ENCODE data around the gene EFR3B.
"Not testable (repeated sequence)": the region's sequence is repeated elsewhere in the genome, so short reads cannot be mapped to it uniquely, and the experiment has no call there.

EFR3B gene

DNA sequence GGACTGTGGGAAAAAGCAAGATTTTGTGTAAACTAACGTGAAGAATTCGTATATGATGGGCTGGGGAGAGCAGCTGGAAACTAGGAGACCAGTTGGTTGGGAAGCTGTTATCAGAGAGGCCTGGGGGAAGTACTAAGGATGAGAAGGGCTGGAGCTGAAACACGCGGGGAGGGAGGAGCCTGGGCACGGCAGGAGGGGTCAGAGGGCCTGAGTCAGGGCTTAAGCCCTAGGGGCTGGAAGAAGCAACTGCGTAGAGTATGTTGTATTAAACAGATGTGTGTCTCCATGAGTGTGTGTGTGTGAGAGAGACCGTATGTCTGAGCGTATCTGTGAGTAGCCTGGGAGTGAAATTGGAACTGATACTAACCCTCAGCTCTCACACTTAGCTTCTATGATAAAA lies 118.1 kb downstream of the EFR3B start:
- TF ChIP-seq, protein P1, sequence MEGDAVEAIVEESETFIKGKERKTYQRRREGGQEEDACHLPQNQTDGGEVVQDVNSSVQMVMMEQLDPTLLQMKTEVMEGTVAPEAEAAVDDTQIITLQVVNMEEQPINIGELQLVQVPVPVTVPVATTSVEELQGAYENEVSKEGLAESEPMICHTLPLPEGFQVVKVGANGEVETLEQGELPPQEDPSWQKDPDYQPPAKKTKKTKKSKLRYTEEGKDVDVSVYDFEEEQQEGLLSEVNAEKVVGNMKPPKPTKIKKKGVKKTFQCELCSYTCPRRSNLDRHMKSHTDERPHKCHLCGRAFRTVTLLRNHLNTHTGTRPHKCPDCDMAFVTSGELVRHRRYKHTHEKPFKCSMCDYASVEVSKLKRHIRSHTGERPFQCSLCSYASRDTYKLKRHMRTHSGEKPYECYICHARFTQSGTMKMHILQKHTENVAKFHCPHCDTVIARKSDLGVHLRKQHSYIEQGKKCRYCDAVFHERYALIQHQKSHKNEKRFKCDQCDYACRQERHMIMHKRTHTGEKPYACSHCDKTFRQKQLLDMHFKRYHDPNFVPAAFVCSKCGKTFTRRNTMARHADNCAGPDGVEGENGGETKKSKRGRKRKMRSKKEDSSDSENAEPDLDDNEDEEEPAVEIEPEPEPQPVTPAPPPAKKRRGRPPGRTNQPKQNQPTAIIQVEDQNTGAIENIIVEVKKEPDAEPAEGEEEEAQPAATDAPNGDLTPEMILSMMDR (conservative IDR thresholded peaks at IDR 0.05) = no peak
- no peak overlapping the region for H3K27ac ChIP-seq

GRCh38 chr2:25160376-25160775 lies 118.5 kb downstream of the EFR3B start:
- no peak overlapping the region for H3K27ac ChIP-seq
- TF ChIP-seq, protein P1 (conservative IDR thresholded peaks at IDR 0.05) = no peak

- no peak overlapping the region for H3K27ac ChIP-seq
- TF ChIP-seq, protein P1 (conservative IDR thresholded peaks at IDR 0.05) = no peak
These were observed 119.3 kb downstream of the EFR3B start for GRCh38 chr2:25161055-25161781.

- not testable (repeated sequence) for H3K27ac ChIP-seq
These were observed 120.2 kb downstream of the EFR3B start for GRCh38 chr2:25162061-25162460.

DNA sequence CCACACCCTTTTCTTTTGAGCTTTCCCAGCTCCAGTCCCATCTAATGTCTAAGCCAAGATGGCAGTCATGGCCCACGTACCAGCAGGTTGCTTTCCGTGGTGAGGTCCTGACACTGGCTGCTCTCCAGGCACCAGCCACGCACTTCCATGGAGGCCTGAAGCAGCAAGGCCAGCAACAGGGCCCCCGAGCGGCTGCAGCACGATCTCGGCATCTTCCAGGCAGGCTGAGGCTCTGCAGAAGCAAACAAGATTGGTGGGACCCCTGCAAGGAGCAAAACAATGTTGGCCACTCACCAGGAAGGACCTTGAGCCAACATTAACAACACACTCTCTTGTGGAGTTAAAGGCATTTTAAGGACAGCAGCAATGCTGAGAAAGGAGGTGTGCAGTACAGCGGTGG lies 122.7 kb downstream of the EFR3B start:
- TF ChIP-seq, protein P1 (conservative IDR thresholded peaks at IDR 0.05) = no peak
- no peak overlapping the region for H3K27ac ChIP-seq

GRCh38 chr2:25165992-25166875 lies 124.4 kb downstream of the EFR3B start:
- no peak overlapping the region for H3K27ac ChIP-seq
- TF ChIP-seq, protein P1 (conservative IDR thresholded peaks at IDR 0.05) = peak; percentile 82

DNA sequence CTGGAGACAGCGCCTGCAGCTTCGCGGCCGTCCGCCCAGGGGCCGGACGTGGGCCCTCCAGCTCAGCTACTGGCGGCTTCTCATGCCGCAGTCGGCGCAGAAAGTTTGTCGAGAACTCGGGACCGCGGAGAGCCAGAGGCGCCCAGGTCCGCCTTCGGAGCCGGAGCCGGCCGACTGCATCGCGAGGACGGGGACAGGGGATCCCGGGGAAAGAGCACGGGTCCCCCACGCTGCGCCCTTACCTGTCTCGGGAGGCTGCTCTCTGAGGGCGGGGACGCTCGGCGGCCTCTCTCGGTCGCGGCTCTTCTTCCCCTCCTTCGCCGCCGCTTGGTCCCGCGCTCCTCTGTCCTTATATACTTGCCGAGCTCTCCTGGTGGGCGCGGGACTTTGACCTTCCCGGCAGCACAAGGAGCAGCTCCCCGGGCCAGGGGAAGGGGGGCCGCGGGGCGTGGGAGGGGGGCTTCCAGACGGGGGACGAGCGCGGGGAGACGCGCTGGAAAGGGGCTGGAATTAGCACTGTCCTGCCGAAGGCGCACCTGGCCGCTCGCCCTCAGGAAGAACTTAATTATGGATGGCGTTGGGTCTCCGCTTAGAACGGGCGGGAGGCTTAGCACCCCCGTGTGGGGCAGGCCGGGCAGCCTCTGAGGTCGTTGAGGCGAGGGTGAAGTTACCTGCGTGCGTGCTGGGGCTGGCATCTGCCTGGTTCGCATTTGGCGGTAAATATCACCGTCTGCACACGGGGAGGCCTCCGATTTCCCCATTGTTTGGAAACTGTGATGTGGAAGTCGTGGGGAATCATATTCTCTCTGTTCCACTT lies 126.6 kb downstream of the EFR3B start, which contains the start of gene POMC:
TSS of gene POMC (minus strand) at position 325 of the 817 bp plus-strand sequence. CDS start 3,808 bp downstream, outside the sequence.
- H3K27ac ChIP-seq = no peak within 1 kb of the TSS
- TF ChIP-seq, protein P1 (conservative IDR thresholded peaks at IDR 0.05) = 0 out of 2 replicates have a peak, but pooled peaks have one; percentile 7

Data from VCaP (cell line).